A673 (cell line): Measurements from ENCODE around the gene TFB1M. TPM values are rescaled to one million over a fixed set of nuclear protein-coding genes. Genes with fewer than 3 reads are reported as not detected.

Experiments used
- BruUV-seq: library from RNA; stranded (reverse); fragments of 400-500 nt; replicated peaks from 2 replicates; lab custom pipeline; 2021; lab: Mats Ljungman, UMichigan
- CTCF ChIA-PET: fragments of 300-600 bp; sonication (Branson Sonifier 250); formaldehyde crosslinking; loops from one replicate; lab custom pipeline; 2022; ENCODE audit warnings: antibody characterized with exemption; lab: Charles Lee
- POLR2A ChIA-PET: fragments of 300-600 bp; sonication (Branson Sonifier 250); formaldehyde crosslinking; loops from one replicate; lab custom pipeline; 2022; ENCODE audit warnings: antibody characterized with exemption; ENCODE audit not compliant: low non-redundant PET; lab: Charles Lee
- DNase-seq: peaks from one replicate; pipeline ENCODE4 v3.0.0-alpha.2; 2015; ENCODE audit warnings: low spot score
- H3K27ac ChIP-seq: fragments of 200-600 bp; sonication (generic); 2 replicates; pipeline ENCODE4 v1.5.1; 2016; ENCODE audit warnings: mixed run types, low read depth, mild to moderate bottlenecking, mixed read lengths, antibody characterized with exemption, low read length; ENCODE audit not compliant: poor library complexity, severe bottlenecking
- H3K27me3 ChIP-seq: fragments of 200-600 bp; sonication (generic); replicated peaks from 2 replicates; pipeline ENCODE4 v1.6.1; 2017; ENCODE audit warnings: mixed run types, low read depth, mild to moderate bottlenecking, mixed read lengths, antibody characterized with exemption, low read length; ENCODE audit not compliant: insufficient read depth, poor library complexity
- H3K36me3 ChIP-seq: fragments of 200-600 bp; sonication (generic); 2 replicates; pipeline ENCODE4 v1.6.1; 2016; ENCODE audit warnings: mixed run types, mild to moderate bottlenecking, mixed read lengths, antibody characterized with exemption, low read length; ENCODE audit not compliant: insufficient read depth, poor library complexity, severe bottlenecking
- H3K4me1 ChIP-seq: fragments of 200-600 bp; sonication (generic); 2 replicates; pipeline ENCODE4 v1.6.1; 2017; ENCODE audit warnings: mixed run types, mild to moderate bottlenecking, mixed read lengths, antibody characterized with exemption, low read length; ENCODE audit not compliant: insufficient read depth, poor library complexity, severe bottlenecking
- H3K4me3 ChIP-seq: fragments of 200-600 bp; sonication (generic); 2 replicates; pipeline ENCODE4 v1.5.1; 2016; ENCODE audit warnings: low read depth, mixed run types, mild to moderate bottlenecking, mixed read lengths, low read length; ENCODE audit not compliant: poor library complexity, severe bottlenecking
- H3K9me3 ChIP-seq: fragments of 200-600 bp; sonication (generic); 2 replicates; pipeline ENCODE4 v1.6.1; 2016; ENCODE audit warnings: mixed run types, low read depth, mild to moderate bottlenecking, mixed read lengths, antibody characterized with exemption, low read length; ENCODE audit not compliant: poor library complexity, severe bottlenecking
- EZH2 ChIP-seq: fragments of 200-600 bp; sonication (generic); IDR thresholded peaks from 2 replicates; pipeline ENCODE4 v1.6.1; 2017; ENCODE audit warnings: borderline replicate concordance, low read depth, mild to moderate bottlenecking, mixed read lengths, antibody characterized with exemption, low read length; ENCODE audit not compliant: poor library complexity, severe bottlenecking
- intact Hi-C: fragments of 100-400 bp; cut with micrococcal nuclease; formaldehyde crosslinking; loops from one replicate; pipeline ENCODE4 v1.10.0; 2022; ENCODE audit not compliant: unreplicated experiment
- total RNA-seq: library from RNA; stranded (reverse); gene quantifications from 2 replicates; pipeline ENCODE4 v1.2.3, GENCODE V29; 2021
- TF ChIP-seq, protein P1 (sequence below): fragments of 300-800, 200-600 bp; sonication (generic); conservative IDR thresholded peaks from 2 replicates; pipeline ENCODE4 v1.5.1; 2017; ENCODE audit warnings: low read depth, mild to moderate bottlenecking, antibody characterized with exemption, low read length, moderate library complexity, mixed read lengths

Gene TFB1M
- total RNA-seq, 1 experiment from 2014 or later = 40.3 TPM

DNA sequence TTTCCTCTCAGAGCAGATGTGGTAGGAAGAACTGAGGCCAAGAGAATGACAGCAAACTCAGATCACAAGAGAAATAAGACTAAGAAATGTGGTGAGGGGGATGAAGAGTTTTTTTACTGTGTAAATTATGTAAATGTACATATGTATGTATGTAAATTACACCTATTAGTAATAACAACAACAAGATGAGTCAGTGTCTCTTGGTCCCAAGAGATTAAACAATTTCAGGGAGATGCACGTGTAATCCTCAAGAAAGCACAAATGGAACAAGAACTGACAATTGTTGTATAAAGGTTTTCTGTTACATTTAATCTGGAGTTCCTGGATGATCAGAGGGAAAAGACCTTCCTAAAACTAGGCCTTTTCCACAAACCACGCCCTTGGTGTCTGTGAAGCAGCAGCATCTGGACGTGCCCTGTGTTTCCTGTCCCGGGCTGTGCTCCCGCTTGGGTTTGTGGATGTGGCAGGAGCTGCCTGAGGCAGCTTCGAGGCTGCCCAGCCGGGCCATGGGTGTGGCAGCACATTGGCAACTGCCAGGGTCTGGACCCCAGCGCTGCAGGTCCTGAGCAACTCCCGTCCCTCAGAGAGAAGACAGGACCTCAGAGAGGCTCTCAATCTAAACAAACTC lies 49.5 kb downstream of the TFB1M start:
- Histone ChIP-seq H3K4me1 (peaks cover 11% of the 10 kb centered on the region), H3K27me3 (no peaks in the 10 kb centered on the region), H3K9me3 (no peaks in the 10 kb centered on the region), H3K27ac (no peak overlapping the region), H3K36me3 (peaks cover 8% of the 10 kb centered on the region), H3K4me3 (no peak overlapping the region)
- DNase-seq = peak; percentile 28
- no TSS peak for BruUV-seq
- intact Hi-C loops = no loop called here
- POLR2A ChIA-PET = no interaction called here
- CTCF ChIA-PET = no interaction called here
- TF ChIP-seq, protein P1, sequence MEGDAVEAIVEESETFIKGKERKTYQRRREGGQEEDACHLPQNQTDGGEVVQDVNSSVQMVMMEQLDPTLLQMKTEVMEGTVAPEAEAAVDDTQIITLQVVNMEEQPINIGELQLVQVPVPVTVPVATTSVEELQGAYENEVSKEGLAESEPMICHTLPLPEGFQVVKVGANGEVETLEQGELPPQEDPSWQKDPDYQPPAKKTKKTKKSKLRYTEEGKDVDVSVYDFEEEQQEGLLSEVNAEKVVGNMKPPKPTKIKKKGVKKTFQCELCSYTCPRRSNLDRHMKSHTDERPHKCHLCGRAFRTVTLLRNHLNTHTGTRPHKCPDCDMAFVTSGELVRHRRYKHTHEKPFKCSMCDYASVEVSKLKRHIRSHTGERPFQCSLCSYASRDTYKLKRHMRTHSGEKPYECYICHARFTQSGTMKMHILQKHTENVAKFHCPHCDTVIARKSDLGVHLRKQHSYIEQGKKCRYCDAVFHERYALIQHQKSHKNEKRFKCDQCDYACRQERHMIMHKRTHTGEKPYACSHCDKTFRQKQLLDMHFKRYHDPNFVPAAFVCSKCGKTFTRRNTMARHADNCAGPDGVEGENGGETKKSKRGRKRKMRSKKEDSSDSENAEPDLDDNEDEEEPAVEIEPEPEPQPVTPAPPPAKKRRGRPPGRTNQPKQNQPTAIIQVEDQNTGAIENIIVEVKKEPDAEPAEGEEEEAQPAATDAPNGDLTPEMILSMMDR = no peak
- TF ChIP-seq EZH2 = no peak

DNA sequence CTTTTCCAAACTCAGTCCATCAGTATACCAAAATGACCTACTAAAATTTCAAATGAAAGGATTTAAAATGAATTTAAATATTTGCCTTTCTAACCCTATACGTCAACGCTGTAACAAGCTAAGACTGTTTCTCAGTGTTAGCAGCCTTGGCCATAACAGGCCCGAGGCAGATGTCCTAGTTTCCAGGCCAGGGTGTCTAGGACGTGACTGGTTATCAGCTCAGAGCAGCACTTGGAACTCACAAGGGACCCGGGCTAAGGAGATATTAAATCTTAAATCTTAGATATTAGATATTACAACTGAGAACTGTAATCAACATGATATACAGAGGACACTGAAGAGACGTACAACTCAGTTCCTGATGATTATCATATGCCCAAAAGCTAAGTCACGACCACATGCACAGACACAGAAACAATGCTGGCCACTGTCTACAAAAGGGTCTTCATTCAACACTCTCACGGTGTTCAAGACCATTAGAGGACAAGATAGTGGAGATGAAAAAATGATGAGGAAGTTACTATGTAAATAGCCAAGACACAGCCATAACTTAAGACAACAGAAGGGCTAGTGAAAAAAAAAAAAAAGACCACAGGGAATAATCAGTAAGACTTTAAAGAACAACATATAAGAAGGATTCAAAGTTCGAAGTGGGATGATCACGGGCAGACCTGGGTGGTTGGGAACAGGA lies 50.8 kb downstream of the TFB1M start, which contains the start of gene CLDN20:
Gene CLDN20, plus strand, starts transcription at position 641 of the 691 bp plus-strand sequence. CDS start 11,707 bp downstream, outside the sequence.
- intact Hi-C loops = no loop called here
- TF ChIP-seq, protein P1 = no peak
- no peak for TF ChIP-seq EZH2
- Histone ChIP-seq H3K9me3 (no peaks in the 10 kb centered on the region), H3K27ac (no peak within 1 kb of the TSS), H3K36me3 (peaks cover 19% of the 10 kb centered on the region), H3K4me1 (peaks cover 11% of the 10 kb centered on the region), H3K27me3 (no peaks in the 10 kb centered on the region), H3K4me3 (no peak within 1 kb of the TSS)
- ChIA-PET POLR2A (interaction anchor here (0.6 kb wide), 1 partner anchor 44 kb away, joined by 4 read pairs; no protein-coding TSS in a partner anchor), CTCF (no interaction called here)
- no peak for DNase-seq
- no TSS peak for BruUV-seq

DNA sequence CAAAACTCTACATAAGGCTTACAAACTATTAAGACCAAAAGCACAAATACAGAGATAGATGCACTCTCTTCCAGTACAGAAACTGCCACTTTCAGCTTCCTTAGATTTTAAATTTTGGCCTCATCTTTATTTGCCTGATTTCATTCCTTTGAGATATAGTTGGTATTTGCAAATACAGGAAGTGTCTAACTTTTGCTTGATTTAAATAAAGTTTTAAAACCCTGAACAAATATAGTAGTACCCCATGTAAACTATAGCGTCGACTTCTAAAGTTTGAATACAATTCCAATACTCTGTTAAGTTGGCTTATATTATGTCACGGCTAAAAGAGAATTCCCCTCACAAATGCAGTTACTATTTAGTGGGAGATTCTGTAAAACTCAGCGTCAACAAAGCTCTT lies 51.6 kb downstream of the TFB1M start:
- H3K36me3 ChIP-seq = peaks cover 24% of the 10 kb centered on the region
- POLR2A ChIA-PET = no interaction called here
- H3K4me1 ChIP-seq = peaks cover 11% of the 10 kb centered on the region
- no peaks in the 10 kb centered on the region for H3K27me3 ChIP-seq
- intact Hi-C loops = no loop called here
- no peak for DNase-seq
- CTCF ChIA-PET = no interaction called here
- no peak overlapping the region for H3K4me3 ChIP-seq
- no TSS peak for BruUV-seq
- H3K27ac ChIP-seq = no peak overlapping the region
- no peaks in the 10 kb centered on the region for H3K9me3 ChIP-seq
- TF ChIP-seq, protein P1 = no peak
- no peak for TF ChIP-seq EZH2
